Measurements from ENCODE around the gene NR6A1.

NR6A1 gene

DNA sequence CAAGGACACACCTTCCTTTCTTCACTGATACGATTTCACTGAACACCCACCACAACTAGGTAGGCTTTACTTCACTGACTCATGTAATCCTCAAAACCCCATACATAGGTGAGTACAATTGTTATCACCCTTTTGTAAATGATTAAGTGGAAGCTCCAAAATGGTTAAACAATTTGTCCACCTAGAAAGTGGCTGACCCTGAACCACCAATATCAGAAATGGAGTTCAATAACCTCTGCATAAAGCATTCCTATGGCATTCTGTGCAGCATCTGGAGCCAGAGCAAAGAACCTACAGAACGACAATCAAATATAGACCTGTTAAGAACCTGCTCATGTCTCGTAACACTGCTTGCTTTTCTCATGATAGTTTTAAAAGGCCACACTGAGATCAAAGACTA is 213.2 kb downstream of the NR6A1 start:
- no peak for DNase-seq

DNA sequence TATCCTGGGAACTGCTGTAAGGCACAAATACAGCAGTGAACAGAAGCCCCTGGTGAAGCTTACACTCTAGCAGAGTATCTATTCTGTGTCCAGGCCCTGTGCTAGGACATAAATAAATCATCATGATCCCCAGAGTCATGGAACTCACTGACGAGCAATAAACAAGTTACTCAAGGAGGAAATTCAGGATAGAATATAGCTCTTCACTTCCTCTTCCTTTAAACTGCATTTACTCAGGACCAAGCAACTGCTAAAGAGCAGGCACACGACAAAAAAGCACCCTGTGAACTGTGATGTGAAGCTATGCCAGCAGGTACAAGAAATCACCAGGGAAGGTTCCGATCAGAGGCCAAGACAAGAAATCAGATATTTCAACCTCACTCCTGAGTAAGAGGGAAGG is 216.1 kb downstream of the NR6A1 start:
- DNase-seq = no peak

DNA sequence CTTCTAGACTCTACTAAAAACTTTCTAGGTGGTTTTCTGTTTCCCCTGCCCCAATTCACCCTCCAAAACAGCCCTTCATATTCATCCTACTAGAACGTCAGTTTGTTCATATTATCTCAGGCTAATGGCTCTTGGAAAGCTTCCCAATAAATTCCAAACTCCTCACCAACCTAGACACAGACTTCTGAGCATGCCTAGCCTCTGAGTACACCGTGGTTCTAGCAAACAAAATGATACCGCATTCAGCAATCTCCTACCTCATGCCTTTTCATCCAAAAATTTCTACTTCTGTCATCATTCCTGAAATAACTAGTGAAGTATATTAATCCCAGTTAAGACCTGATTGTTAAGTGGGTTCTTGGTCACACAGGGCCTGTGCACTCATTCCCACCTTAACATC is 217.4 kb downstream of the NR6A1 start:
- DNase-seq = no peak

DNA sequence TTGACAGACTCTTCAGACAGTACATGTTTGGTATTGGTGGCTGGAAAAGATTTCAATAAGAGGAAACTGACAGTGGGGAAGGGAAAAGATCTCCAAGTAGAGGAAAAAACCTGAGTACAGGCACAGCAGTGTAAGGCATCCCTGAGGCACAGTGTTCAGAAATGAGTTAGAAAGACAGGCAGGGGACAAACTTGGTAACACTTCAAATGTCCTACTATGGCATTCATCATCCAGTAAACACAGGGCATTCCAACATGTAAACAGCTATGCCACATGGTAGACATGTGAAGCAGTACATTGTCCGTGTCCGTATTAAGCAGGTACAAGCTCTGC is 218.9 kb downstream of the NR6A1 start:
- no peak for DNase-seq

DNA sequence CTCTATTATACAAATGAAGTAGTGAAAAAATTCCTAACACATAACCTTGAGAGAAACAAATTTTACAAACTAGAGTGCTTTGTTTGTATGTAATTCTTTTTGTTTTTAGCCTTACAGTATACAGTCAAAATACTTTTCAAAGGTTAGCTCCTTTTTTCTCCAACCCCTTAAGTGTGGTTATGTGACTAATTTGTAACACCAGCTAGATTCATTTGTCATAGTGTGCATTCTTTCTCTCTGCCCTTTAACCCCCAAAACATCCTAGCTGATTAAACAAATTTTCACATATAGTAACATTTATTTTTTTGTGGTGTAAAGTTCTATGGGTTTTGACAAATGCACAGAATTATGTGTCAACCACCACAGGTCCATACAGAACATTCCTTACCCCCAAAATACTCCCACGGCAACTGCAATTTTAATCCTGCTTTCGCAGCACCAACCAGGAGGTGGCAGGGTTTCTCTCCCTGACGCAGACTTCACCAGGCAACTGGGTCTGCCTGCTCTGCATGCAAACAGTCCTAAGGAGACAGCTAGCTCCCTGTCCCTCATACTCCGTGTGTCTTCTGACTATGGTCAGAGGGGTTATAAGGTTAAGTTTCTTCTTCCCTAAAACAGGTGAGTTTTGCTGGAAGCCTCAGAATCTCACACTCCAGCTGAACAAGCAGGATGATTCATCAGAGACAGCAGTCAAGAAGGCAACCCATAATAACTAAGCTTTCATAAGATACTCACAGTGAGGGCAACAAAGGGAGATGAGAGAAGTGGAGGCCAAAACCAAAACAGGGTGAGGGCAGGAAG is 219.4 kb downstream of the NR6A1 start:
- DNase-seq = peak; percentile 41

DNA sequence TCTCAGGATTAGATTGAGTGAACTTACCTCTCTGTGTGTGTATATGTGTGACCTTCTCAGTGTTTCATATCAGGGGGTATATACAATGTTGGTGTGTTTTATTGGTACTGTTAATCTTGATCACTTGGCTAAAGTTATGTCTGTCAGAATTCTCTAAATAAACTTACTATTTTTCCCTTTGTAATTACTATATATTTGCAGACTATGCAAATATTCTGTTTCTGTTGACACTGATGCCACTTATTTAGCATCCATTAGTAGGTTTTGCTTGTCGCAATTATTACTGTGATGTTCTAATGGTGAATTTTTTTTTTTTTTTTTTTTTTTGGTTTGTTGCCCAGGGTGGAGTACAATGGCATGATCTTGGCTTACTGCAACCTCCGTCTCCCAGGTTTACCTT is 221.0 kb downstream of the NR6A1 start:
- no peak for DNase-seq

- DNase-seq = peak; percentile 8
Measured at GRCh38 chr9:124549016-124549415, 222.1 kb downstream of the NR6A1 start.

GRCh38 chr9:124544535-124544934 is 226.6 kb downstream of the NR6A1 start:
- no peak for DNase-seq

GRCh38 chr9:124541824-124542223 is 229.3 kb downstream of the NR6A1 start:
- peak; percentile 5 for DNase-seq

DNA sequence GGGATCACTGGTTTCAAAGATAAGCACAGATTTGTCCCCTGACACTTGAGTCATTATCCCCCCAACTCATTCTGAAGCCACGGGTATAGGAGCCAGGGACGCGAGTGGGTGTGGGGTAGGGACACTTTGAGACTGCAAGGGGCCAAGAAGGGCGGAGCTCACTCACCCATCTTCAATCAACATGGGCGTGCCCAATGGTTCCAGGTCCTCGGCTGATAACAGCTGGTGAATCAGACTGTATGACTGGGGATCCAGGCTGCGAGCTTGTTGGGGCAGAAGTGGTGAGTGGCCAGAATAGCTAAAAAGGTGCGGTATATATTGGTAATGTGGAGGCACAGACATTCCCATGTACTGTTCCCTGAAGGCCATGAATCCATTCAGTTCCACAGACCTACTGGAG is 233.2 kb downstream of the NR6A1 start:
- no peak for DNase-seq

GRCh38 chr9:124535846-124536245 is 235.3 kb downstream of the NR6A1 start:
- DNase-seq = no peak

- DNase-seq = no peak
Measured at GRCh38 chr9:124532897-124533296, 238.2 kb downstream of the NR6A1 start.

DNA sequence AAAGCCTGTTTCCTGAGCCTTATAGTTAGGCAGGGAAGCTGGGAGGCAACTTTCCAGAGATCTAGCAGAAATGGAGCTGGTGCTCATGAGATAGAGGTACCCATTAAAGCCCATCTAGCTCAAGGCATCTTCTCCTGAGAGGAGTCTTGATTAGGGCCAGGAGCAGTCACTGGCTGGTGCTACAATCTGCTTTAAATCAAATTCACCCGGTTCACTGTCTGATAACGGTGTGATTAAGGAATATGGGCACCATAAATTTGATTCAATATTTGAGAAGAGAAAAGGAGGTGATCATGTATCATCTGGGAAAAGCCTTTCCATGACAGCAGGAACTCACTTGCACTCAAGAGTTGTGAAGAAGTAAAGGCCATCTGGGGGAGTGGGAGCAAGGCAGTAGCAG is 240.0 kb downstream of the NR6A1 start:
- DNase-seq = no peak

- no peak for DNase-seq
Measured at GRCh38 chr9:124530246-124530645, 240.9 kb downstream of the NR6A1 start.

DNA sequence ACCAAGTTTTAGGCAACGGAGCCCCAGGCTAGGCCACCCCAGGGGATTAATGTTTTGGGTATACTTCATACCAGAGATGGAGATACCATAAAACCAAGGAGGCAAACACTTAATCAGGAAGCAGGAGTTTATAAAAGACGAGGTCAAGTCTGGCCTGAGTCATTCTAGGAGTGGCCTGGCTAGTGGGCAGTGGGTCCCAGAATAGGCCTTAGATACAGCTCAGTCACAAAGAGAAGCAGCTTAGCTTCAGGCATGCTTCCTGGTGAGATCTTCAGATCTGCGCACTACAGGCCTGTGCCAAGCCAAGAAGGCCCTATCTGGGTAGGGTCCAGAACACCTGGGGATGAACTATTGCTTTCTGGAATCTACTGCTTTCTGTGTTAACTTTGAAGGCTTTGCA is 243.3 kb downstream of the NR6A1 start:
- DNase-seq = no peak

DNA sequence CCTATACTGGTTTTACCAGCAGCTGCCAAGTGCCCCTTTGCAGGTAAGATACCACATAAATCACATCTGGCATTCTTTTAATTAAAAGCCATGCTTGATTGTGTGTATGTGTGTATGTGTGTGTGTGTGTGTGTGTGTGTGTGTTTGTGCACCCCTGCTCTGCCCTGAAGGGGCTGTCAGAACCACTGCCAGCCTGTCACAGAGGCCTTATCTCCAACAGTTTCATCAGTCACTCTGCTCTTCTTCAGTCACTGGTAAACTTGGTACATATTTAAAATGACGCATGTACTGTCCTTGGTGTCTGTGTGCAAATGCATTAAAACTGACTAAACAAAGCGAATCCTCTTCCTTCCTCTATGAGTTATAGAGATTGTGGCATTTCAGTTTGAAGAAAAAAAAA is 244.9 kb downstream of the NR6A1 start:
- no peak for DNase-seq

DNA sequence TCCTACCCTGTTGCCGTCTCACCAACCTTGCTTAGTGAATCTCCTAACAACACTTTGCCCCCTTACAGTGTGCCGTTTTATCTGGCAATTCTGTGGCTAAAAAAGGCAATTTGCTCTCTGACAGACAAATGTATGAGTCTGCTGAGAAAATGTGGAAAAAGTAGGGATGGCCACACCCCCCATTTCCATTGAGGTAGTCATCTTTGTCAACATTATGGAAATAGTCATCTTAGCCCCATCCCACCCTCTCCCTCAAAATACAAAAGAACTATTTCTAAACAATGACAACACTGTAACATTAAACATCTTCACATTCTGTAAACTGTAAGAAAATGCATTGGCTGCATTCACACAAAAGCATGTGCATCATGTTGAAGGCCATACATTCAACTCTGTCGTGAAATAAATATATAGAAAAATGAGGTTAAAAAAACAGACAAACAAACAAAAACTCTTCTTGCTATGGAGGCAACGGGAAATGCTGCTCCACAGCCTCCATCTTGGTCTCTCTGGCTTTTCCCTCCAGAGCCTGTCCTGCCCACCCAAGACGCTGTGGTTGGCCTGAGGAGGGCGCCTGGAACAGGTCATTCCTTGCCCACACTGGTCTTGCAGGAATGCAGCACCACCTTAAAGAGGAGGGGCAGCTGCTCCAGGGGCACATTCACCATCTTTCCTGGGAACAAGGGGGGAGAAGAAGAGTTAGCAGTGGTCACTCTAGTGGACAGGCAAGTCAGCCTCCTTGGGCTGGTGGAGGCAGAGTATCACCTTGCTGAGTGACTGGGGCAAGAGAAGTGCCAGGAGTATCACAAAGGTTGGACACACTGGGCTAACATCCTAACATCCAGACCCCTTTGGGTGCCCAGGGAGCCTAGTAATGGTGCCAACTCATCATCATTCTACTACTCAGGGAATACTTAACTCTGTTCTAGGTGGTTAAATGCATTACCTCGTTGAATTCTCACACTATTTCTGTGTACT is 248.7 kb downstream of the NR6A1 start:
- DNase-seq = no peak

DNA sequence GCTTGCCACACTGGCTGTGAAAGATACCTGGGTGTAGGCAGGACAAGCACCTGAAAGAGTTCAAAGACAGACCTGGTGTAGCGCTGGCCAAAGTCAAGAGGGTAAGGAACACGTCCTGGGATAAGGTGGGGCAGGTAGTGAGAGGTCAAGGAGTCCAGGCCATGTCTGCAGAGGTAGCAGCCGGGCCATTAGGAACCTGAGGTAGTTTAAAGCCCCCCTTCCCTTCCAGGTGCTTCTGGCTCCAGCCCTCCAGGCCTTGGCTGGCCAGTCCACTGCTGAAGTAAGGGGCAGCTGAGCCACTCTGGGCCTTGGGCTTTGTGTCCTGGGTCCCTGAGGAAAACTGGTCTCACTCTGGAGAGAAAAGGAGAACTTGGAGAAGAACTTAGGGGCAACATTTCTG is 250.0 kb downstream of the NR6A1 start:
- DNase-seq = no peak

DNA sequence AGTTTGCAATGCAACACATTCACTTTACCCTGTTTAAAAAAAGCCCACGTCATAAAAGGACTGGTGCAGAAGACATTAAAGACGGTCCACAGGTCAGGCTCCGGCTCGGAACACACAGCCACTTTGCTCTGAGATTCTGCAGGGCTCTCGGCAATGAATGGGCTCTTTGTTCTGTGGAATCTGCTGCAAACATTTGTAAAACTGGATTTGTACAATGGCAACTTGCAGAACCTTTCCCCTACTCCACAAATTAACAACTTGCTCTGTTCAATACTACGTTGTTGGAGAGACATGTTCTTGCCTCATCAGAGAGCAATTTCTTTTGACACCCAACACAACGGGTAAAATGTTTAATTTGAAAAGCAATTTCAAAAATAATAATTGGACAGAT is 250.9 kb downstream of the NR6A1 start:
- no peak for DNase-seq

- DNase-seq = no peak
Measured at GRCh38 chr9:124518116-124518515, 253.0 kb downstream of the NR6A1 start.

- no peak for DNase-seq
Measured at GRCh38 chr9:124517600-124517999, 253.5 kb downstream of the NR6A1 start.

GRCh38 chr9:124514874-124515273 is 256.2 kb downstream of the NR6A1 start:
- no peak for DNase-seq

DNA sequence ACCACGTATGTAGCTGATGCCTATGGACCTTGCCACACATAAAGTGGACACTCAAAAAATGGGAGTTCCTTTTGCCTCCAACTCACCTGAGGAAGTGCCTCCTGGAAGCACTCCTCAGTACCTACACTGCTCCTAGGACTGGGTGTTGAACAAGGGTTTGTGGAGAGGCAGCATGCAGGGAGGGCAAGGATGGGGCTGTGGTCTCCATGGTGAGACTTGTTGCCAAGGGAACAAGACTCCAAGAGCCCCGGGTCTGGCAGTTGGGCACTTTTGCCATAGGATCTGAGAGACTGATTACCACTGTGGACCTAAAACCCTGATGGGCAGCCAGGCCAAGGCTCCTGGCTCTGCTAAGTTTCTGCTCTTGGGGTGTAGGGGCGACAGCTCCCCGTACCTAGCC is 257.0 kb downstream of the NR6A1 start:
- DNase-seq = no peak

DNA sequence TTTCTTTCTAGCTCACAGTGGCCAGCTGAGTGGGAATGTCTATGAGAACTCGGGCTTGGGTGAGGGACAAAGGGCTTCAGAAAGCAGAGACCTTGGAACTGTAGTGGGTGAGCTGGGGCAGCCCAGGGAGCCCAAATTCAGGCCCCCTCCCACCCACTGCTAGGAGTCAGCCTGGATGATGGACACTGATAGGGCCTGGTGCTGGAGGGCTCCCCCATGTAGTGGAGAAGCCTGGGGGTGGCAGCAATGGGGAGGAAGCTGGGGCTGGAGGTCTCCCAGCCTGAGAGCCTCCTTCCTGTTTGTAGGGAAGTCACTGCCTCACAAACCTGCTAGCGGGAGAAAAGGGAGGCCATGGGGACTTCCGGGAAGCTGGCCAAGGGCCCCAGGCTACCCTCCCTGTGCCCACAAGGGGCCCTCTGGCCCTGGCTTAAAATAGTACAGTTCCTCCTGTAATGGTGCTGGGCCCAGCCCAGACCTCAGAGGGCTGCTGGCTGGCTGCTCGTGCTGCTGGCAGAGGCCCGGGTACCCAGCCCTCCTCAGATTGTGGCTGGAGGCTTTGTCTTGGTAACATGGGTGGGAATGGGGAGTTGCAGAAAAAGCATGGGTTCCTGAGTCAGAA is 257.6 kb downstream of the NR6A1 start:
- peak; percentile 35 for DNase-seq

All from GDM1 (cell line).